GM10266 (cell line): Measurements from ENCODE around the gene ATP13A1.

Experiments used
- DNase-seq: peaks from one replicate; pipeline ENCODE4 v3.0.0; 2012; ENCODE audit errors: extremely low spot score
- CTCF ChIP-seq: IDR thresholded peaks from 2 replicates; pipeline ENCODE4 v1.5.1; 2012; ENCODE audit warnings: mild to moderate bottlenecking, low read depth; ENCODE audit not compliant: control insufficient read depth, insufficient read depth; ENCODE audit errors: missing control alignments

The ATP13A1 gene

DNA sequence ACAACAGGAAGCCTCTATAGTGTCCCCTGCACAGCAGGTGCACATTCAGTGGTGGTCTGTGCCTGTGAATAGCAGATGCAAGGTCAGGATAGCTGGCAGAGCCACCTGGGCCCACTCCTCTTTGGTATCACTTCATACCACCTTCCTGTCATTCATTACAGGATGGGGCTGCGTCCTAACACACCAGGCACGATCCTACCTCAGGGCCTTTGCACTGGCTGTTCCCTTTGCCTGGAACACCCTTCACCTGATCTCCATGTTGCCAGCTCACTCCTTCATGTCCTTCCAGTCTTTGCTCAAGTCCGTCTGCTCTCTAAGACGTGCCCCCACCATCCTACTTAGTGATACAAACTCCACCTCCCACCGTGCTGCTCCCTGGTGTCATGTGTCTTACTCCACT lies 30.8 kb downstream of the ATP13A1 start:
- TF ChIP-seq CTCF = no peak
- DNase-seq = no peak

- DNase-seq = no peak
- no peak for TF ChIP-seq CTCF
These were observed 32.1 kb downstream of the ATP13A1 start for GRCh38 chr19:19631346-19631745.

- DNase-seq = no peak
- no peak for TF ChIP-seq CTCF
These were observed 33.0 kb downstream of the ATP13A1 start for GRCh38 chr19:19630426-19630825.

DNA sequence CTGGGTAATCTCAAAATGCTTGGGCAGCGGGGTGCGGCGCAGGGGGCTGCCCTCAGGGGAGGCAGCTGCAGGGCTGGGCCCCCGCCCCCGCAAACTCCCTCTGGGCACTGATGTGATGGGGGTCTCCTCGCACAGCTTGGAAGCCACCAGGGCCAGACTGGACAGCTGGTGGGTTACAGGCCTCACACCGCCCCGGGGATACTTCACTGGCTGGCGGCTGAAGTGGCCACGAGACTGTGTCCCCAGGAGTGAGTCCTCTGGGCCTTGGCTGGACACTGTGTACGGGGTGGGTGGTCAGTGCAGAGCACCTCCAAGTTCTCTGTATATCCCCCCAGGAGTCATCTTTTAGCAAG lies 33.4 kb downstream of the ATP13A1 start:
- TF ChIP-seq CTCF = no peak
- DNase-seq = no peak

- no peak for DNase-seq
- TF ChIP-seq CTCF = no peak
These were observed 34.9 kb downstream of the ATP13A1 start for GRCh38 chr19:19628501-19629134.

GRCh38 chr19:19627621-19628500 lies 35.6 kb downstream of the ATP13A1 start, which contains the start of gene LPAR2:
Gene LPAR2, minus strand, starts transcription at chr19:19628220. Its CDS starts 945 bp downstream, at chr19:19627275.
- no peak for TF ChIP-seq CTCF
- DNase-seq = peak; percentile 97
